ENCODE data around the gene CD27. TPM values are rescaled to one million over a fixed set of nuclear protein-coding genes. Genes with fewer than 3 reads are reported as not detected.

The CD27 gene
- total and polyA plus RNA-seq, 9 of the 15 experiments (the other 6 are each of a cell fraction or from before 2014, with no cell fraction given): 0.24 TPM; not detected in 8

DNA sequence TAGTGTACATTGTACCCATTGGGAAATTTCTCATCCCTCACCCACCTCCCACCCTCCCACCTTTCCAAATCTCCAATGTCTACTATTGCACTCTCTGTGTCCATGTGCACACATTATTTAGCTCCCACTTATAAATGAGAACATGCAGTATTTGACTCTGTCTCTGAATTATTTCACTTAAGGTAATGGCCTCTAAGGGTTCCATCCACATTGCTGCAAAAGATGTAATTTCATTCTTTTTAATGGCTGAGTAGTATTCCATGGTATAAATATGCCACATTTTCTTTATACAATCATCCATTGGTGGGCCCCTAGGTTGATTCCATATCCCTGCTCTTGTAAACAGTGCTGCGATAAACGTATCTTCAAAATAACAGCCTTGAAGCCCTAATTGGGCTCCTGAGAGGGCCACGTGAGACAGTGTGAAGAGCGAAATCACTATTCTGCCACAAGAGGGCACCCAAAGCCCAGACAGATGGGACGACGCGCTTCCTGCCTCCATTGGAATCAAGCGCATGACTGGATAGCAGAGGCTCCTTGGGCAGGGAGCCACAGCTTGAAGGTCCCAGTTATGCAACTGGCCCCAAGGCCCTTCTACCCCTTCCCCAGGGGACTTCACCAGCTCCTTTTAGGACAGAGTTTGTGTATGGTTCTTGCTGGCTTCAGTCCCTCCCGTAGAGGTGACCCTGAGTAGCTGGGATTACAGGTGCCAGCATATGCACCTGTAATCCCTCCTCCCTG, 21.3 kb upstream of the CD27 start (continued):
- 0 out of 2 replicates have a peak, but pooled peaks have one; percentile 43 for TF ChIP-seq RNF2 (IDR thresholded peaks at IDR 0.05)
- TF ChIP-seq STAG1 (CRISPR knock-in tag; IDR thresholded peaks at IDR 0.05; ENCODE audit: borderline replicate concordance): peak; percentile 41; the same call in 1 of the 2 replicates
- TF ChIP-seq RAD51 (IDR thresholded peaks at IDR 0.05; ENCODE audit: borderline replicate concordance, low read depth): peak; percentile 45; the same call in 1 of the 2 replicates
- TF ChIP-seq, protein P1, sequence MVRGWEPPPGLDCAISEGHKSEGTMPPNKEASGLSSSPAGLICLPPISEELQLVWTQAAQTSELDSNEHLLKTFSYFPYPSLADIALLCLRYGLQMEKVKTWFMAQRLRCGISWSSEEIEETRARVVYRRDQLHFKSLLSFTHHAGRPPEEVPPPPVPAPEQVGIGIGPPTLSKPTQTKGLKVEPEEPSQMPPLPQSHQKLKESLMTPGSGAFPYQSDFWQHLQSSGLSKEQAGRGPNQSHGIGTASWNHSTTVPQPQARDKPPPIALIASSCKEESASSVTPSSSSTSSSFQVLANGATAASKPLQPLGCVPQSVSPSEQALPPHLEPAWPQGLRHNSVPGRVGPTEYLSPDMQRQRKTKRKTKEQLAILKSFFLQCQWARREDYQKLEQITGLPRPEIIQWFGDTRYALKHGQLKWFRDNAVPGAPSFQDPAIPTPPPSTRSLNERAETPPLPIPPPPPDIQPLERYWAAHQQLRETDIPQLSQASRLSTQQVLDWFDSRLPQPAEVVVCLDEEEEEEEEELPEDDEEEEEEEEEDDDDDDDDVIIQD (CRISPR knock-in tag; IDR thresholded peaks at IDR 0.05): no peak
- peak; percentile 47 for TF ChIP-seq JUND (IDR thresholded peaks at IDR 0.05; ENCODE audit: borderline replicate concordance, low read depth, low read length)
- no peak for TF ChIP-seq JUND (tag; IDR thresholded peaks at IDR 0.05; ENCODE audit: borderline replicate concordance, low read depth, low read length)
- TF ChIP-seq GABPB1 (CRISPR knock-in tag; IDR thresholded peaks at IDR 0.05): 0 out of 2 replicates have a peak, but pooled peaks have one; percentile 26
- TF ChIP-seq NBN (IDR thresholded peaks at IDR 0.05; ENCODE audit: low read depth): no peak
- no peak for TF ChIP-seq TSC22D4 (tag; IDR thresholded peaks at IDR 0.05)
- TF ChIP-seq, protein P2, sequence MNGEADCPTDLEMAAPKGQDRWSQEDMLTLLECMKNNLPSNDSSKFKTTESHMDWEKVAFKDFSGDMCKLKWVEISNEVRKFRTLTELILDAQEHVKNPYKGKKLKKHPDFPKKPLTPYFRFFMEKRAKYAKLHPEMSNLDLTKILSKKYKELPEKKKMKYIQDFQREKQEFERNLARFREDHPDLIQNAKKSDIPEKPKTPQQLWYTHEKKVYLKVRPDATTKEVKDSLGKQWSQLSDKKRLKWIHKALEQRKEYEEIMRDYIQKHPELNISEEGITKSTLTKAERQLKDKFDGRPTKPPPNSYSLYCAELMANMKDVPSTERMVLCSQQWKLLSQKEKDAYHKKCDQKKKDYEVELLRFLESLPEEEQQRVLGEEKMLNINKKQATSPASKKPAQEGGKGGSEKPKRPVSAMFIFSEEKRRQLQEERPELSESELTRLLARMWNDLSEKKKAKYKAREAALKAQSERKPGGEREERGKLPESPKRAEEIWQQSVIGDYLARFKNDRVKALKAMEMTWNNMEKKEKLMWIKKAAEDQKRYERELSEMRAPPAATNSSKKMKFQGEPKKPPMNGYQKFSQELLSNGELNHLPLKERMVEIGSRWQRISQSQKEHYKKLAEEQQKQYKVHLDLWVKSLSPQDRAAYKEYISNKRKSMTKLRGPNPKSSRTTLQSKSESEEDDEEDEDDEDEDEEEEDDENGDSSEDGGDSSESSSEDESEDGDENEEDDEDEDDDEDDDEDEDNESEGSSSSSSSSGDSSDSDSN (IDR thresholded peaks at IDR 0.05; ENCODE audit: borderline replicate concordance in 1 of 2, low read depth in 2 of 2, low read length in 2 of 2): no peak
- peak; percentile 32; the same call in 1 of the 2 replicates for TF ChIP-seq TEAD4 (IDR thresholded peaks at IDR 0.05; ENCODE audit: low read length)
- no peak for TF ChIP-seq TEAD4 (CRISPR knock-in tag; IDR thresholded peaks at IDR 0.05; ENCODE audit: borderline replicate concordance)
- TF ChIP-seq, protein P3, sequence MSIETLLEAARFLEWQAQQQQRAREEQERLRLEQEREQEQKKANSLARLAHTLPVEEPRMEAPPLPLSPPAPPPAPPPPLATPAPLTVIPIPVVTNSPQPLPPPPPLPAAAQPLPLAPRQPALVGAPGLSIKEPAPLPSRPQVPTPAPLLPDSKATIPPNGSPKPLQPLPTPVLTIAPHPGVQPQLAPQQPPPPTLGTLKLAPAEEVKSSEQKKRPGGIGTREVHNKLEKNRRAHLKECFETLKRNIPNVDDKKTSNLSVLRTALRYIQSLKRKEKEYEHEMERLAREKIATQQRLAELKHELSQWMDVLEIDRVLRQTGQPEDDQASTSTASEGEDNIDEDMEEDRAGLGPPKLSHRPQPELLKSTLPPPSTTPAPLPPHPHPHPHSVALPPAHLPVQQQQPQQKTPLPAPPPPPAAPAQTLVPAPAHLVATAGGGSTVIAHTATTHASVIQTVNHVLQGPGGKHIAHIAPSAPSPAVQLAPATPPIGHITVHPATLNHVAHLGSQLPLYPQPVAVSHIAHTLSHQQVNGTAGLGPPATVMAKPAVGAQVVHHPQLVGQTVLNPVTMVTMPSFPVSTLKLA (conservative IDR thresholded peaks at IDR 0.05): peak; percentile 39 to 46; a peak in 1 of 4 replicates
- TF ChIP-seq, protein P4, sequence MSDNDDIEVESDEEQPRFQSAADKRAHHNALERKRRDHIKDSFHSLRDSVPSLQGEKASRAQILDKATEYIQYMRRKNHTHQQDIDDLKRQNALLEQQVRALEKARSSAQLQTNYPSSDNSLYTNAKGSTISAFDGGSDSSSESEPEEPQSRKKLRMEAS (CRISPR knock-in tag; IDR thresholded peaks at IDR 0.05): peak; percentile 88
- TF ChIP-seq ZNF165 (CRISPR knock-in tag; IDR thresholded peaks at IDR 0.05; ENCODE audit: borderline replicate concordance): no peak
- TF ChIP-seq, protein P5, sequence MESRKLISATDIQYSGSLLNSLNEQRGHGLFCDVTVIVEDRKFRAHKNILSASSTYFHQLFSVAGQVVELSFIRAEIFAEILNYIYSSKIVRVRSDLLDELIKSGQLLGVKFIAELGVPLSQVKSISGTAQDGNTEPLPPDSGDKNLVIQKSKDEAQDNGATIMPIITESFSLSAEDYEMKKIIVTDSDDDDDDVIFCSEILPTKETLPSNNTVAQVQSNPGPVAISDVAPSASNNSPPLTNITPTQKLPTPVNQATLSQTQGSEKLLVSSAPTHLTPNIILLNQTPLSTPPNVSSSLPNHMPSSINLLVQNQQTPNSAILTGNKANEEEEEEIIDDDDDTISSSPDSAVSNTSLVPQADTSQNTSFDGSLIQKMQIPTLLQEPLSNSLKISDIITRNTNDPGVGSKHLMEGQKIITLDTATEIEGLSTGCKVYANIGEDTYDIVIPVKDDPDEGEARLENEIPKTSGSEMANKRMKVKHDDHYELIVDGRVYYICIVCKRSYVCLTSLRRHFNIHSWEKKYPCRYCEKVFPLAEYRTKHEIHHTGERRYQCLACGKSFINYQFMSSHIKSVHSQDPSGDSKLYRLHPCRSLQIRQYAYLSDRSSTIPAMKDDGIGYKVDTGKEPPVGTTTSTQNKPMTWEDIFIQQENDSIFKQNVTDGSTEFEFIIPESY (CRISPR knock-in tag; IDR thresholded peaks at IDR 0.05): 0 out of 2 replicates have a peak, but pooled peaks have one; percentile 21
- TF ChIP-seq, protein P6, sequence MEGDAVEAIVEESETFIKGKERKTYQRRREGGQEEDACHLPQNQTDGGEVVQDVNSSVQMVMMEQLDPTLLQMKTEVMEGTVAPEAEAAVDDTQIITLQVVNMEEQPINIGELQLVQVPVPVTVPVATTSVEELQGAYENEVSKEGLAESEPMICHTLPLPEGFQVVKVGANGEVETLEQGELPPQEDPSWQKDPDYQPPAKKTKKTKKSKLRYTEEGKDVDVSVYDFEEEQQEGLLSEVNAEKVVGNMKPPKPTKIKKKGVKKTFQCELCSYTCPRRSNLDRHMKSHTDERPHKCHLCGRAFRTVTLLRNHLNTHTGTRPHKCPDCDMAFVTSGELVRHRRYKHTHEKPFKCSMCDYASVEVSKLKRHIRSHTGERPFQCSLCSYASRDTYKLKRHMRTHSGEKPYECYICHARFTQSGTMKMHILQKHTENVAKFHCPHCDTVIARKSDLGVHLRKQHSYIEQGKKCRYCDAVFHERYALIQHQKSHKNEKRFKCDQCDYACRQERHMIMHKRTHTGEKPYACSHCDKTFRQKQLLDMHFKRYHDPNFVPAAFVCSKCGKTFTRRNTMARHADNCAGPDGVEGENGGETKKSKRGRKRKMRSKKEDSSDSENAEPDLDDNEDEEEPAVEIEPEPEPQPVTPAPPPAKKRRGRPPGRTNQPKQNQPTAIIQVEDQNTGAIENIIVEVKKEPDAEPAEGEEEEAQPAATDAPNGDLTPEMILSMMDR (IDR thresholded peaks at IDR 0.05 in 2 of 3, conservative IDR thresholded peaks at IDR 0.05 in 1 of 3; ENCODE audit: insufficient read depth in 2 of 3, low read depth in 1 of 3, low read length in 3 of 3): peak; percentile 82 to 84 (median 82)

All from K562 (cell line).